Measurements from ENCODE around the gene PNLIPRP2. TPM values are rescaled to one million over a fixed set of nuclear protein-coding genes. Genes with fewer than 3 reads are reported as not detected.

PNLIPRP2 gene
- total and polyA plus RNA-seq, 7 donors = 0.01 to 0.91 (median 0.14) TPM; not detected in 3

DNA sequence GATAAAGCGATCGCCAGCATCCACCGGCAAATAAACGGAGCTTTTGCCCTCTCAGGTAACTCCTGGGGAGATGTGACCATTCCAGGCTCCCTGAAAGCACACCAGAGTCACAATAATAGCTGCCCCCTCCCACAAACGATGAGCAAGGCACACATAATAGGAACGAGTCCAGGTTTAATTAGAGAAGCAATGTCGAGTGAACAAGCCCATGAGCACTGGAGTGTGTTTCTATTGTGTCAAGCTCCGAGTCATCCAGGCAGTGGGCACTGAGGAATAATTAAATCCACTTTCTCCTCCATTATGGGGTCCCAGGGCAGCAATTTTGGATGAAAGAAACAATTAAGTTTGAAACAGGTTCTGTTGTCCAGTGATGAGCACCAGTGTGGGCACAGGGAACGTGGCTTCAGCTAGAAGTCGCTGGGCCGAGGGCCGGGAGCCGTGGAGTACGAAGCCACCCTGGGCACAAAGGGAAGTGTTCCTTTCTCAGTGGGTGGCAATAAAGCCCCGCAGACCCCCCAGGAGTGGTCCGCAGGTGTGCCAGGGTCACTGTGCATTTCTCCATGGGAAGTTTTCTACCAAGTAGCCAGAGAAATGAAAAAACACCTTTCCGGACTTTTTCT, 12.0 kb downstream of the PNLIPRP2 start:
- intact Hi-C loops (cut with DNase I) = no loop called here
- ATAC-seq = no peak
- WGBS, 3 donors = 89 to 94% (median 91%) methylated on average over 17 of the region's 17 CpGs

DNA sequence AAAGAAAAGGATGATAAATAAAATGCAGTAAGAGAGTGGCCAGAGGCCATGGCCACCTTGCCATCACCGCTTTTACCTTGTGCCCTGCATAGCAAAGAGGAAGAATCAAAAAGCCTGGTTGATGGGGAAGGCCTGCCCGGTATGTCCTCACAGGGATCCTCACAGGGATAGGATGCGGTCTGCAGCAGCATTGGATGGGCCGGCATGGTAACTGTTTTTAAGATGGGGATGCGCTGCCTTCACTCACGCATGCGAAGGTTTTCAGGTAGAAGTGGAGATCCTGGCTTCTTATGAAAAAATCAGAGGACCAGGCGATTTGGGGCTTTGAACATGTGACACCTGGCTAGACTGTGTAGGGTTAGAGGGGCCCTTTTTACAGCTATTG, 12.5 kb downstream of the PNLIPRP2 start:
- ATAC-seq (no peak), DNase-seq (no peak)
- Histone ChIP-seq H3K27ac (no peak overlapping the region), H3K4me3 (no peak overlapping the region), H3K4me1 (no peaks in the 10 kb centered on the region), H3K27me3 (ENCODE audit: insufficient read depth in 3 of 3, low read length in 2 of 3) (no peaks in the 10 kb centered on the region), H3K9me3 (no peaks in the 10 kb centered on the region), H3K36me3 (ENCODE audit: insufficient read depth in 1 of 2, low read depth in 1 of 2) (no peaks in the 10 kb centered on the region)
- 96 to 97% (median 96%) methylated on average over 8 of the region's 8 CpGs for WGBS, 3 donors
- TF ChIP-seq, protein P1, sequence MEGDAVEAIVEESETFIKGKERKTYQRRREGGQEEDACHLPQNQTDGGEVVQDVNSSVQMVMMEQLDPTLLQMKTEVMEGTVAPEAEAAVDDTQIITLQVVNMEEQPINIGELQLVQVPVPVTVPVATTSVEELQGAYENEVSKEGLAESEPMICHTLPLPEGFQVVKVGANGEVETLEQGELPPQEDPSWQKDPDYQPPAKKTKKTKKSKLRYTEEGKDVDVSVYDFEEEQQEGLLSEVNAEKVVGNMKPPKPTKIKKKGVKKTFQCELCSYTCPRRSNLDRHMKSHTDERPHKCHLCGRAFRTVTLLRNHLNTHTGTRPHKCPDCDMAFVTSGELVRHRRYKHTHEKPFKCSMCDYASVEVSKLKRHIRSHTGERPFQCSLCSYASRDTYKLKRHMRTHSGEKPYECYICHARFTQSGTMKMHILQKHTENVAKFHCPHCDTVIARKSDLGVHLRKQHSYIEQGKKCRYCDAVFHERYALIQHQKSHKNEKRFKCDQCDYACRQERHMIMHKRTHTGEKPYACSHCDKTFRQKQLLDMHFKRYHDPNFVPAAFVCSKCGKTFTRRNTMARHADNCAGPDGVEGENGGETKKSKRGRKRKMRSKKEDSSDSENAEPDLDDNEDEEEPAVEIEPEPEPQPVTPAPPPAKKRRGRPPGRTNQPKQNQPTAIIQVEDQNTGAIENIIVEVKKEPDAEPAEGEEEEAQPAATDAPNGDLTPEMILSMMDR (IDR thresholded peaks at IDR 0.05) = no peak
- intact Hi-C loops (cut with DNase I) = no loop called here

More for the DNA sequence above, 12.0 kb downstream of the PNLIPRP2 start:
- H3K4me3 ChIP-seq = no peak overlapping the region
- H3K36me3 ChIP-seq (ENCODE audit: insufficient read depth in 1 of 2, low read depth in 1 of 2) = no peaks in the 10 kb centered on the region
- H3K4me1 ChIP-seq = no peaks in the 10 kb centered on the region
- DNase-seq = no peak
- H3K27ac ChIP-seq = no peak overlapping the region
- peaks cover 0 to 5% (median under 1%) of the 10 kb centered on the region in 3 donors for H3K27me3 ChIP-seq (ENCODE audit: insufficient read depth in 3 of 3, low read length in 2 of 3)
- TF ChIP-seq, protein P1 (IDR thresholded peaks at IDR 0.05) = no peak
- no peaks in the 10 kb centered on the region for H3K9me3 ChIP-seq

DNA sequence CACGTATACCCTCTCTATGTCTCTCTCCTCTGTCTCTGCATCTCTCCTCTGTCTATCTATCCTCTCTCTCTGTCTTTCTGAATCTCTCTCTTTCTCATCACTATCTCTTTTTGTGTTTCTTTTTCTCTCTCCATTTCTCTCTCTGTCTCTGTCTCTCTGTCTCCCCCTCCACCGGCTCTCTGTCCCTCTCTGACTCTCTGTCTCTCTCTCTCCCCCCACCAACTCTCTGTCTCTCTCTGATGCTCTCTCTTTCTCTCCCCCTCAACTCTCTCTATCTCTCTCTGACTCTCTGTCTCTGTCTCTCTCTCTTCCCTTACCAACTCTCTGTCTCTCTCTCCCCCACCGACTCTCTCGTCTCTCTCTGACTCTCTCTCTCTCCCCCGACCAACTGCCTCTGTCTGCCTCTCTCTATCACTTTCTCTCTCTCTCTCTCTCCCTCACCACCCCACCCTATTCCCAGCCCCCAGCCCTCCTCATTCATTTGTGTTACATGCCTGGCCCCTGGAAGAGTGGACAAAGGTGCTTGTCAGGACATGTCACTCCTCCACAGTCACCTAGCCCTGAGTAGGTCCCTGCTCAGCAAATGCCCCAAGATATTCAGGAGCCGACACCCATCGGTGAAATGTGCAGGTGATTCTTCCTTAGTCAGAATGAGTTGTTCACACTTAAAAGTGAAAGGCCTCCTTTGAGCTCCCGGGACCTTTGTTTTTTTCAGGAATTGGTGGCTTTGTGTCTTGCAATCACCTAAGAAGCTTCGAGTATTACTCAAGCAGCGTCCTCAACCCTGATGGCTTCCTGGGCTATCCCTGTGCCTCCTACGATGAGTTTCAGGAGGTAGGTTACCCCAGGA, 13.6 kb downstream of the PNLIPRP2 start:
- no peaks in the 10 kb centered on the region for H3K27me3 ChIP-seq (ENCODE audit: insufficient read depth in 3 of 3, low read length in 2 of 3)
- intact Hi-C loops (cut with DNase I) = no loop called here
- H3K36me3 ChIP-seq (ENCODE audit: insufficient read depth in 1 of 2, low read depth in 1 of 2) = no peaks in the 10 kb centered on the region
- H3K27ac ChIP-seq = no peak overlapping the region
- no peak for DNase-seq
- 77 to 83% (median 82%) methylated on average over 11 of the region's 11 CpGs for WGBS, 3 donors
- no peaks in the 10 kb centered on the region for H3K4me1 ChIP-seq
- no peak overlapping the region for H3K4me3 ChIP-seq
- TF ChIP-seq, protein P1 (IDR thresholded peaks at IDR 0.05) = no peak
- no peak for ATAC-seq
- no peaks in the 10 kb centered on the region for H3K9me3 ChIP-seq

DNA sequence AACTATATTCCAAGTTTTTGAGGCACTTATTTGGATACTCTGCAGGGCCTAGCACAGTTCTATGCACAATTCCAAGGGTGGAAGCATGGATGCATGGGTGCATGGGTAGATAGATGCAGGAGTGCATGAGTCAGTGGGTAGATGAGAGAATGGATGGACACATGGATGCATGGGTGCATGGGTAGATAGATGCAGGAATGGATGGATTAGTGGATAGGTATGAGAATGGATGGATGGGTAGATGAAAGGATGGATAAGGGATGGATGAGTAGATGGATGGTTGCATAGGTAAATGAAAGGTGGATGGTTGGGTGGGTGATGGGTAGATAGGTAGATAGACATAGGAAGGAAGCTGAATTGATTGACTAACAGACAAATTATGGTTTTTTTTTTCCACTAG, 15.6 kb downstream of the PNLIPRP2 start:
- Histone ChIP-seq H3K4me3 (no peak overlapping the region), H3K9me3 (peaks cover 8% of the 10 kb centered on the region)
- intact Hi-C loops (cut with DNase I) = no loop called here

More for the DNA sequence above, 15.6 kb downstream of the PNLIPRP2 start:
- H3K4me1 ChIP-seq = no peaks in the 10 kb centered on the region
- DNase-seq (no peak), ATAC-seq (no peak)
- no peaks in the 10 kb centered on the region for H3K36me3 ChIP-seq (ENCODE audit: insufficient read depth in 1 of 2, low read depth in 1 of 2)
- H3K27me3 ChIP-seq (ENCODE audit: insufficient read depth in 3 of 3, low read length in 2 of 3) = no peaks in the 10 kb centered on the region
- TF ChIP-seq, protein P1 (IDR thresholded peaks at IDR 0.05) = no peak
- H3K27ac ChIP-seq = no peak overlapping the region
